Muscle layer of colon (tissue), 2 donors: ENCODE data around the gene PRSS57.

Source experiments
- H3K27ac ChIP-seq: one replicate; pipeline ENCODE4 v1.7.0; 2013; ENCODE audit warnings: low read depth, mild to moderate bottlenecking, low read length, moderate library complexity
- H3K27me3 ChIP-seq, 2 donors: one replicate each; pipeline ENCODE4 v1.7.0; 2013; ENCODE audit warnings: low read length in 2 of 2, mild to moderate bottlenecking in 2 of 2; ENCODE audit not compliant: insufficient read depth in 2 of 2, control insufficient read depth in 1 of 2
- H3K36me3 ChIP-seq: one replicate; pipeline ENCODE4 v1.7.0; 2013; ENCODE audit warnings: mild to moderate bottlenecking, low read length; ENCODE audit not compliant: insufficient read depth
- H3K4me1 ChIP-seq: one replicate; pipeline ENCODE4 v1.7.0; 2013; ENCODE audit warnings: mild to moderate bottlenecking, low read length; ENCODE audit not compliant: insufficient read depth
- H3K4me3 ChIP-seq, 2 donors: one replicate each; pipeline ENCODE4 v1.7.0; 2013; ENCODE audit warnings: low read length in 2 of 2, low read depth in 1 of 2, mild to moderate bottlenecking in 1 of 2, moderate library complexity in 1 of 2
- H3K9ac ChIP-seq: one replicate; pipeline ENCODE4 v1.7.0; 2013; ENCODE audit warnings: low read length
- H3K9me3 ChIP-seq: one replicate; pipeline ENCODE4 v1.7.0; 2013; ENCODE audit warnings: mild to moderate bottlenecking, low read length
- donor health status: abdominal sarcoma.
- donor health status: Adenocarcinoma of cecum.

PRSS57 gene

GRCh38 chr19:720345-721160, 25.3 kb upstream of the PRSS57 start:
- no peak overlapping the region for H3K4me3 ChIP-seq
- no peak overlapping the region for H3K9ac ChIP-seq
- H3K9me3 ChIP-seq: peaks cover under 1% of the 10 kb centered on the region
- H3K27ac ChIP-seq: no peak overlapping the region
- no peaks in the 10 kb centered on the region for H3K4me1 ChIP-seq
- H3K36me3 ChIP-seq: no peaks in the 10 kb centered on the region
- peaks cover 0 to 21% of the 10 kb centered on the region in 2 donors for H3K27me3 ChIP-seq

DNA sequence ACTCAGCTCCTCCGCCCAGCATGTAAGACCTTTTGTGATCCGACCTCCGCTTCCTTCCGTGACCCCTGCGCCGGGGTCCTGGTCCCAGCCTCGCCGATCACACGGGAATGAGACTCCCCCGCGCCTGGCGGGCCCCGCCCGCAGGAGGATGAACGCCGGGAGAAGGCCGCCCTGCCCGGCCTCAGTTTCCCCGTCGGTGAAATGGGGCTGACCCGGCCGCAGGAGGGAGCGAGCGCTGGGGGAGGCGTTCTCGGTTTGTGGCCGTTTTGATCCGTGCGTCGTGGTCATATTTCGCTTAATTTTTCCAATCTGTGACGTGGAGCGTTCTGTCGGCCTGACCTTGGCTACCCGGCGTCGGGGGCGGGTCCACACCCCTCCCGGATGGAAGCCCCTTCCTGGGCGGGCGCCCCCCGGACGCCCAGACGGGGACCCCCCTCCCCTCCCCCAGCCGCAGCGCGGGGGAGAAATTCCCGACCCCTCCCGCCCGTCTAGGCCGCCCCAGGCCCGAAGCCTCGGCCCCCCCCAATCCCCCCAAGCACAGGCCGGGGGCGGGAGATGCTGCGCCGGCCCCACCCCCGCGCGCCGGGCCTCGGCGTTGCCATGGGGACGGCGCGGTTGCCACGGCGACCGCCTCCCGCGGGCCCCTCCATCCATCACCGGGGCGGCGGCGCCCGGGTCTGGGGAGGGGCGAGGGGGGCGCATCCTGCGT, 24.5 kb upstream of the PRSS57 start:
- peaks cover 0 to 23% of the 10 kb centered on the region in 2 donors for H3K27me3 ChIP-seq
- H3K4me3 ChIP-seq: peak overlapping the region in 1 of 2 donors; percentile 20
- peak overlapping the region; percentile 44 for H3K27ac ChIP-seq
- H3K36me3 ChIP-seq: no peaks in the 10 kb centered on the region
- H3K9ac ChIP-seq: no peak overlapping the region
- H3K9me3 ChIP-seq: peaks cover 5% of the 10 kb centered on the region
- no peaks in the 10 kb centered on the region for H3K4me1 ChIP-seq

- H3K27ac ChIP-seq: peak overlapping the region; percentile 44
- no peak overlapping the region for H3K4me3 ChIP-seq
These were observed 23.8 kb upstream of the PRSS57 start for GRCh38 chr19:718991-719512.

GRCh38 chr19:718251-718951, 23.1 kb upstream of the PRSS57 start:
- Histone ChIP-seq H3K4me3 (no peak overlapping the region), H3K36me3 (no peaks in the 10 kb centered on the region)

More at GRCh38 chr19:718991-719512, 23.8 kb upstream of the PRSS57 start:
- Histone ChIP-seq H3K9ac (no peak overlapping the region), H3K27me3 (peaks cover 0 to 23% of the 10 kb centered on the region in 2 donors), H3K36me3 (no peaks in the 10 kb centered on the region), H3K9me3 (peaks cover 5% of the 10 kb centered on the region), H3K4me1 (no peaks in the 10 kb centered on the region)

DNA sequence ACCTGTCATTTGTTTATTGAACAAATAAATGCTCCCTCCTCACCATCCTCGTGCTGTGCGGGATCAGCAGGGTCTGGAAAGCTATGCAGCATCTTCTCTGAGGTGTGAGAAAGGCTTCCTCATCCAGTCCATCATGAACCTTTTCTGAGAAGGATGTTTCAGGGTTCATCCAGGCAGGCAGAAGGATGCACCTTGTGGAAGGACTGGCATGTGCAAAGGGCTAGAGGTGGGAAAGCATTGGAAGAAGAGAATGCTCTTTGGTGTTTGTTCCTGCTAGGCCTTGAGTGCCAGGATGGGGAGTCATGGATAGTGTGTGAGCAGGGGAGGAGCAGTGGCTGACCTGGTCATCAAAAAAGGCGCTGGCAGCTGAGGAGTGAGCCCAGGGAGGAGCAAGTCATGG, 20.1 kb upstream of the PRSS57 start:
- no peak overlapping the region for H3K9ac ChIP-seq
- H3K27me3 ChIP-seq: peaks cover 0 to 23% of the 10 kb centered on the region in 2 donors
- no peaks in the 10 kb centered on the region for H3K4me1 ChIP-seq
- H3K9me3 ChIP-seq: peaks cover 5% of the 10 kb centered on the region
- H3K27ac ChIP-seq: no peak overlapping the region
- no peak overlapping the region for H3K4me3 ChIP-seq
- H3K36me3 ChIP-seq: no peaks in the 10 kb centered on the region

More at GRCh38 chr19:718251-718951, 23.1 kb upstream of the PRSS57 start:
- H3K9me3 ChIP-seq: peaks cover 5% of the 10 kb centered on the region
- H3K9ac ChIP-seq: no peak overlapping the region
- H3K27ac ChIP-seq: peak overlapping the region; percentile 52
- no peaks in the 10 kb centered on the region for H3K4me1 ChIP-seq
- H3K27me3 ChIP-seq: peaks cover 0 to 23% of the 10 kb centered on the region in 2 donors

- peaks cover 0 to 8% of the 10 kb centered on the region in 2 donors for H3K27me3 ChIP-seq
- peaks cover 5% of the 10 kb centered on the region for H3K9me3 ChIP-seq
- no peaks in the 10 kb centered on the region for H3K36me3 ChIP-seq
- no peak overlapping the region for H3K4me3 ChIP-seq
- H3K27ac ChIP-seq: no peak overlapping the region
- H3K9ac ChIP-seq: no peak overlapping the region
- H3K4me1 ChIP-seq: peaks cover 6% of the 10 kb centered on the region
These were observed 16.0 kb upstream of the PRSS57 start for GRCh38 chr19:711254-711653.

DNA sequence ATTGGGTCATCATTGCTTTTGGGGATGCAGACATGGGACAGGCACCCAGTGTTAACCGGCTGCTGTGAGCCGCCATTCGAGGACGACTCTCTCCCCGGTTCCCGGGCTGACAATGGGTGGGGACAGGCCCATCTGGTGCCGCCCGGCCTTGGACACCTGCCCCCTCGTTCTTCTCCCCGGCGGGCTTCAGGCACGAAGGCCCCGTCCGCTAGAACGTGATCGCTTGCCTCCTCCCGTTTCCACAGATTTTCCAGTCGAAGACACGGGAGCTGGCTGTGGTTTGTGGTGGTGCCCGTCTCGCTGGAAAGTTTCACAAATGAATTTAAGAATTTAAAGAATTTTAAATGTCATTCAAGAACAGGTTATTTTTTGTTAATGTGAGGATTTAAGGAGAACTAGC, 15.5 kb upstream of the PRSS57 start:
- H3K27ac ChIP-seq: no peak overlapping the region
- H3K4me1 ChIP-seq: peaks cover 6% of the 10 kb centered on the region
- no peaks in the 10 kb centered on the region for H3K36me3 ChIP-seq
- peaks cover 0 to 8% of the 10 kb centered on the region in 2 donors for H3K27me3 ChIP-seq
- no peak overlapping the region for H3K9ac ChIP-seq
- H3K4me3 ChIP-seq: no peak overlapping the region
- peaks cover 5% of the 10 kb centered on the region for H3K9me3 ChIP-seq

GRCh38 chr19:709965-710571, 14.8 kb upstream of the PRSS57 start:
- H3K4me1 ChIP-seq: peaks cover 6% of the 10 kb centered on the region
- peaks cover 0 to 4% of the 10 kb centered on the region in 2 donors for H3K27me3 ChIP-seq
- H3K27ac ChIP-seq: peak overlapping the region; percentile 70
- no peaks in the 10 kb centered on the region for H3K9me3 ChIP-seq
- no peaks in the 10 kb centered on the region for H3K36me3 ChIP-seq
- no peak overlapping the region for H3K9ac ChIP-seq
- H3K4me3 ChIP-seq: peak overlapping the region; percentile 58 to 66

DNA sequence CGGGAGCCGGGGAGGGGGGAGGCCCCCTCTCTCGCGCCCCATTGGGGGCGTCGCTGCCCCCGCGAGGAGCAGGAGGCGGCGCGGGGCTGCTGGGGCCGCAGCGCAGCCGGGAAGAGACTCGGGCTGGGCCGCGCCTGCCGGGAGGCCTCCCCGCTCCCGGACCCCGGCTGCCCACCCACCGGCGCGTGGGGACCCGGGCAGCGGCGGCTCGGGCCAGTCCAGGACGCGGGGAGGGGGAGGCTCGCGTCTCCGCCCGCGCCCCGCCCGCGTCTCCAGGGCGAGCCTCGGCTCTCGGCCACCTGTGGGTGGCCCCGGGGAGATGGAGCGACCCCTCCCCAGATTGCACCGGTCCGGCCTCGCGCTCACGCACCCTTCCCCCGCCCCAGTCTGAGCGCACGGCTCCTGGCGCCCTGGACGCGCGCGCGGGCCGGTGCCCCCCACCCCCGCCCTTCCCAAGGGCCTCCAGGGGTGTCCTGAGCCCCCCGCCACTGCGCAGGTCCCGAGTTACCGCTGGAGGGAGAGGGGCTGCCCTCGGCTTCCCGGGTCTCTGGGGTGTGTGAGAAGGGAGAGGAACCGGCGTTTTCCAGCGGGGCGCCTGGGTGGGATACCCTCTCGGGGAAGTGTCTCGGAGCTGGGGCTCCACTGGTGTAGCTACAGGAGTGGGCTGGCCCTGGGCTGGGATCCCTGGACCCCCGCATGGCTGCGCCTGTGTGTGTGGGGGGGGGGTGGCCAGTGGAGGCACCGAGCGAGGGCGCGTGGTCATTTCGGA, 14.1 kb upstream of the PRSS57 start:
- Histone ChIP-seq H3K27me3 (peaks cover 0 to 6% of the 10 kb centered on the region in 2 donors), H3K27ac (peak overlapping the region; percentile 70), H3K36me3 (no peaks in the 10 kb centered on the region), H3K4me3 (peak overlapping the region; percentile 58 to 66), H3K9me3 (no peaks in the 10 kb centered on the region), H3K9ac (no peak overlapping the region), H3K4me1 (peaks cover 6% of the 10 kb centered on the region)
